ENCODE results near the gene TMEM212.
"Not testable (repeated sequence)": the region's sequence is repeated elsewhere in the genome, so short reads cannot be mapped to it uniquely, and the experiment has no call there.

TMEM212 gene

DNA sequence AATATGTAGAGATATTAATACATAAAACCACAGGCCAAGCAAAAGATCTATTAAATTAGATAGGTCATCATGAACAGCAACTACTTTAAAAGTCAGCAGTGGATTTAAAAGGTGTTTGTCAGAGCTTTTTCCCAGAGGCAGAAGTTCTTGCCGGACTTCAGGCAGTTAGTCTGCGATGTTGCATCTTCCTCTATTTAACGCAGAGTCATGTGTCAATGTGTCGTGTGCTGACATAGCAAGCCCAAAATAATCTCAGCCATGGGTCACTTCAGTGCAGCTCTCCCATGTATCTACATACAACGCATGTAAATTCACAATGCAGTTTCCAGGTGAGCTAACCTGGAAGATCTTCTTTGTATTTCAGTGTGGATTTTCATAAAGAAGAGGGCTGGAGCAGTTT lies 8.0 kb upstream of the TMEM212 start:
- peak; percentile 70 for DNase-seq (ENCODE audit: low spot score)

- no peak for DNase-seq (ENCODE audit: low spot score)
Measured at GRCh38 chr3:171835613-171836012, 7.5 kb upstream of the TMEM212 start.

GRCh38 chr3:171836855-171837254 lies 6.3 kb upstream of the TMEM212 start:
- DNase-seq (ENCODE audit: low spot score), result no peak

DNA sequence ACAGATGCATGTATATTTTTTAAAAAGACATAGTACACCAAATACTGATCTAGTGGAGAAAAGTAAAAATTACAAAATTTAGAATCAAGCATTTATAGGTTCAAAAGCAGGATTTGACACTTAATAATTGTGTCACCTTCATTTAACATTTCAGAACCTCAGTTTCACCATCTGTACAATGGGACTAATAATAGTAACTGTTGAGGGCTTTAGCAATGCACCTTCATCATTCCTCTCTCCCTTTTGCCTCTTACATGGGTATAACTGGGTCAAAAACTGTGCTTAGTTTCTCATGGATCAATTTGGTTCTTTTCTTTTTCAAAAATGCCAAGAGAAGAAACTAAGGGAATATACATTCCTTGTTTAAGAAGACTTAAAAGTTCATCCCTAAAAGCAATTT lies 5.5 kb upstream of the TMEM212 start:
- DNase-seq (ENCODE audit: low spot score), result no peak

- DNase-seq (ENCODE audit: low spot score), result peak; percentile 84
Measured at GRCh38 chr3:171838218-171838720, 4.9 kb upstream of the TMEM212 start.

DNA sequence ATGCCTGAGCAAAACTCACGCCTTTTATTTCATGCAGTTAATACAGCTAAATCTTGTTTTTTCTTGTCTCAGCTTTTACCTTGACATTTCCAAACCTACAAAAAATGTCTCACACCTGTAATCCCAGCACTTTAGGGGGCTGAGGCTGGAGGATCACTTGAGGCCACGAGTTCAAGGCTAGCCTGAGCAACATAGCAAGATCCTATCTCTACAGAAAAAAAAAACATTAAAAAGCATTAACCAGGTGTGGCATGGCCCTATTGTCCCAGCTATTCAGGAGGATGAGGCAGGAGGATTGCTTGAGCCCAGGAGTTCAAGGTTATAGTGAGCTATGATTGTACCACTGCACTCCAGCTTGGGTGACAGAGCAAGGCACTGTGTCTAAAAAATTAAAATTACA lies 3.9 kb upstream of the TMEM212 start:
- no peak for DNase-seq (ENCODE audit: low spot score)

GRCh38 chr3:171840445-171840810 lies 2.7 kb upstream of the TMEM212 start:
- DNase-seq (ENCODE audit: low spot score), result no peak

- peak; percentile 17 for DNase-seq (ENCODE audit: low spot score)
Measured at GRCh38 chr3:171840811-171841619, 2.1 kb upstream of the TMEM212 start.

DNA sequence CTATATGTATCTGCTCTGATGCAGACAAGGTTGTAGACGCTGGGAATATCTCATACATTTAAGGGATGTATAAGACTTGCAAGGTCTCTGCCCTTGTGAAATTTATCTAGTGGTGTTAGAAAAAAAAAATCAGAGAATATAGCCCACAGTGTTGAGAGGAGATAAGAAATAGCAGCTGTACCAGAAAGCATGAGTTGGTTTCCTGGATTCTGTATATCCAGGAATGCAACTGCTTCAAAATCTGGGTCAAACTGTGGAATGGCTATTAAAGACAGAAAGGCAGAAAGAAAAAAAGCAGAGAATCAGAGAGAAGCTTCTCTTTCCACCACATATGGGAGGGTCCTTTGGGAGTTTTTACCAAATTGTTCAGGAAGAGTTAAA lies 1.5 kb upstream of the TMEM212 start:
- no peak for DNase-seq (ENCODE audit: low spot score)

DNA sequence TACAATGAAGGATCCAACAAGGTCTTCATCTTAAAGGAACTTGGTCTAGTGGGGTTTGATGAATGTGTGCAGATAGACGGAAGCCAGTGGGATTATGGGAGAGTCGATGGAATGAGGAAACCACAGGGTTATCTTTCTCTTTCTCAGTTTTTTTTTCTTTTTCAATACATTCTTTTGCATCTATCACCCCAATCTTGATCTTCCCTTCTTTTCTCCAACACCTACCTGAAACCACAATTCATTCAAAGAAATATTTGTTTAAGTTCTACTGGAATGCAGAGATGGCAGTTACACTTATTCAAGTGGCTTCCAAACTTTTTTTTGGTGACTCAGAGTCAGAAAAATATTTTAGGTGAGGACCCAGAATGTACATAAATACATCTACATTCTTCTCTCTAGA lies 1.7 kb downstream of the TMEM212 start:
- no peak for DNase-seq (ENCODE audit: low spot score)

GRCh38 chr3:171845481-171846284 lies 2.5 kb downstream of the TMEM212 start:
- DNase-seq (ENCODE audit: low spot score), result no peak

DNA sequence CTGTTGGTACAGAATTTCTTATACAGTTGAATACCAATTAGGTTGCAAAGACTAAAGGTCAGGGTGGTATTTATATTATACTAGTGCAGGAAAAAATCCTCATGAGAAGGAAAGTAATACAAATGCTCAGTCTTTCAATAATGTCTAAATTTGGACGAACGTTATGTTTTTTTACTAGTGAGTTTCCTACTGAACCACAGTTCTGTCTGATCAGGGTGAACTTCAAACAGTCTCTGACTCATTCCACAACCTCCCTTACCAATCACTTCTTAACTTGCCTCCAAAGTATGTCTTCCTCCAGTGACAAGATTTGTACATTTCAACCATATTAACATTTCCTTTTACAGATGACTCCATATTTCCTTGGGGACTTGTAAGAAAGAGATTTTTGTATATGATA lies 3.4 kb downstream of the TMEM212 start:
- DNase-seq (ENCODE audit: low spot score), result no peak

DNA sequence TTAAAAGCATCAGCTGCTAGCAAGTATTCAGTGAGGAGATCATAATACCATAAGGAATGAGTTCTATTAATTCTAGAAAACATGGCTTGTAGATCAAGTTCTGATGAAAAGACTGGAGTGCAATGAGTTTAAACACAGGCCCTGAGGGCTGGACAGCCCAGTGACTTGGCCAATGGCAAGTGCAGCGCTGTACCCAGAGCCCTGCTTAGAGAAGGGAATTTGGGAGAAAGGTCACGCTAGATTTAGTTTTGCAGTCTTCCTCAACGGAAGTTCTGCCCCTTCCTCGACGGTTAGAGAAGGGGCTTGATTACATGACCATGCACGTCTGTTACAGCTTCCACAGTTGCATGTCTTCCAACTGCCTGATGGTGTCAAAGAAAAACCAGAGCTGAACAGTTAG lies 4.0 kb downstream of the TMEM212 start:
- DNase-seq (ENCODE audit: low spot score), result no peak

GRCh38 chr3:171847595-171848259 lies 4.6 kb downstream of the TMEM212 start:
- DNase-seq (ENCODE audit: low spot score), result no peak

DNA sequence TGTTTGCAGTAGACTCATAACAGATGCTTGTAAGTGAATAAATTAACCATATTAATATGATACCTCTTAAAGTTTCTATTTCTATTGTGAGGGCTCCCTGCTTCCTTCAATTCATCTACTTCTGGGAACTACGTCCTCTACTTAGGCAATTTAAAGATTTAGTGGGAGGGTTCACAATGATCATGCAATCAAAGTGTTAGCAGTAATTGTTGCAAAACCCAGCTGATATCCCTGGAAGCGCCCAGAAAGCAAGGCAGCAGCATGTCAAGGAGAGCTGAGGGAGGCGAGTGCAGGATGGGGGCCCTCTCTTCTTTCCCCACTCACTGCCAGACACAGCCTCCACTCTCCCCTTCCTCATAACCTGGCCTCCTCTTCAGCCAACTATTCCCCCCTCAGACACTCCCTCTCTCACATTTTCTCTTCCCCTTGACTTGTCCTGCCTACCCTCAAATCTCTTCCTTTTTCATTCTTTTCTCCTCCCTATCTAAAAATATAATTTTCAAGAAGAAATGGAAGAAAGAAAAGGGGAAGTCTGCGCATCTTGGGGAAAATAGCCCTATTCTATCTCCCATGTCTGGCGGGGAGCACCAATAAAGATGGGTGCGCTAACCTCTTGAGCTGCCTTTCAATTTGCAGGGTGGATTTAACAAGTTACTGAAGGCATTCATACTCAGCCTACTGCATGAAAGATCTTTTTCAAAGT lies 6.6 kb downstream of the TMEM212 start:
- DNase-seq (ENCODE audit: low spot score), result no peak

DNA sequence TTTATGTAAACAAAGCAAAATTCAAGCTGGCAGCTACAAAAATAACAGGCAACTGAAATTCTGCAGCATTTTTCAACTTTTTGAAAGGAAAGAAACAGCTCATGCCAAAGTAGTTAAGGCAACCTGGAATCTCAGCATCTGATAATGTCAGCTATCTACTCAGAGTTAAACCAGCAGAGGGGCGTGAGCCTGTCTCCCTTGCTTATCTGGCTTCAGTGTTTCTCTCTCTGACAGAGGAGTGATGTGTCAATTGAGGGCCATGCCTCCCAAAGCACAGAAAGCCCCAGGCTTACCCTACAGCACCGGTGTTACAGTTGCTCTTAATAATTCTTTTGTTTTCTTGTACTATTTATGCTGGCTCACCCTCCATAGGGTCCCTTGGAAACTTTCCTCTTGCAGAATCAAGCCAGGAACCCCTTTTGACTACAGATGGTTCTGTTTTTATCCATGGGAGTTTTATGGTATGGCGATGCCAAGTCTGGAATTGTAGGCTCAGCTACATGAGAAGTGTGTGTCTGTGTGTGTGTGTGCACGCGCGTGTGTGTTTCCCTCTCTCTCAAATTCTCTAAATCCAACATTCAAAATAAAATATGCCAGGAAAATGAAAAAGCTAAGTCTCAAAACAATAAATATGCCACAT lies 7.3 kb downstream of the TMEM212 start:
- DNase-seq (ENCODE audit: low spot score), result no peak

DNA sequence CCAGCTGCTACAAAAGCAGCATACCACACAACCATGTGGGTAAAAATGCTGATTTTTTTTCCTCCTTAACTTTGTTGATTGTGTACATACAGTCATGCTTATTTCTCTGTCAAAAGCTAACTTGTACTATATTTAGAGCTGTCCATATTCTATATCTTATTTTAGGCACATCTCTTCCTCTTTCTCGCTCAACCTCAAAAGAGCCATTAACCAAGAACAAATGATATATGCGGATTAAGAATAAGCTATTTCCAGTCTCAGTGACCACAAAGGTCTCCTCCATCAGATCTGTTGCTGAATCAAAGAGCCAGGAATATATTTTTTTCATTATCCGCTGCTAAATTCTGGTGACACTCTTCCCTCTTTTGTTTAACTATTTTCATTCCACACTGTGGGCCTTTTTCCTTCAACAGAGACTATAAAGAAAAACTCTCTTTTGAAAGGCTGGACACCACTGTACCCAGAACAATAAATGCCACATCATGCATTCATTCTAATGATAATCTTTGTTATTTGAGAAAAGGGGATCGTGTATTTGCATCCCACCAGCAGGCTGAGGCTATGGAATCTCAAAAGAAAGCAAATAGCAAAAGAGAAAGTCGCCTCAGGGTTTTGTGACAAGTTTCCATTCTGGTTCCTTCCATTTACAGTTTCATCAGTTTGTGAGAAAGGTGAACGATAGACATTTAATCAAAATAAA lies 8.0 kb downstream of the TMEM212 start:
- DNase-seq (ENCODE audit: low spot score), result no peak

DNA sequence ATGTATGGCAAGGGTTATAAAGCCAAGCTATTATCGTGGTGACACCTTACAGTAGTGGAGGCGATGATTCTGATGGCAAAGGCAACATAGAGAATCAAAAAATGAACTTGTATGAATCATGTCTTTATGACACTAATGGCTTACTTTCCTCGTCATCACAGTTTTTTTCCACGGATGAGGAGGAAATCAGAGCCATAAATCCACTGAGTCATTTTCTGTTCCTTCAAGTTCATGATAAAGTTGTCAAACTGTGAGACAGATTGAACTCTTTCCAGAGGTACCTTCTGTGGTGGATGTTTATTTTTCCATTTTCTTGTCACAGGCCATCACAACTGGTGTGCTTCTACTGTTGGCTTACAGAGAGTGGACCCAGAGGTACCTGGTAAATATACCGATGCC lies 8.5 kb downstream of the TMEM212 start:
- no peak for DNase-seq (ENCODE audit: low spot score)

- DNase-seq (ENCODE audit: low spot score), result no peak
Measured at GRCh38 chr3:171854649-171855305, 11.6 kb downstream of the TMEM212 start.

DNA sequence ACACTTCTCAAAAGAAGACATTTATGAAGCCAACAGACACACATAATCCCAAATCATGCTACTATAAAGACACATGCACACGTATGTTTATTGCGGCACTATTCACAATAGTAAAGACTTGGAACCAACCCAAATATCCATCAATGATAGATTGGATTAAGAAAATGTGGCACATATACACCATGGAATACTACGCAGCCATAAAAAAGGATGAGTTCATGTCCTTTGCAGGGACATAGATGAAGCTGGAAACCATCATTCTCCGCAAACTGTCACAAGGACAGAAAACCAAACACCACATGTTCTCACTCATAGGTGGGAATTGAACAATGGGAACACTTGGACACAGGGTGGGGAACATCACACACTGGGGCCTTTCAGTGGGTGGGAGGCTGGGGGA lies 15.6 kb downstream of the TMEM212 start:
- DNase-seq (ENCODE audit: low spot score), result not testable (repeated sequence)
